ENCODE results near the gene FYTTD1.
"Not testable (repeated sequence)": the region's sequence is repeated elsewhere in the genome, so short reads cannot be mapped to it uniquely, and the experiment has no call there.

The FYTTD1 gene, protein sequence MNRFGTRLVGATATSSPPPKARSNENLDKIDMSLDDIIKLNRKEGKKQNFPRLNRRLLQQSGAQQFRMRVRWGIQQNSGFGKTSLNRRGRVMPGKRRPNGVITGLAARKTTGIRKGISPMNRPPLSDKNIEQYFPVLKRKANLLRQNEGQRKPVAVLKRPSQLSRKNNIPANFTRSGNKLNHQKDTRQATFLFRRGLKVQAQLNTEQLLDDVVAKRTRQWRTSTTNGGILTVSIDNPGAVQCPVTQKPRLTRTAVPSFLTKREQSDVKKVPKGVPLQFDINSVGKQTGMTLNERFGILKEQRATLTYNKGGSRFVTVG

DNA sequence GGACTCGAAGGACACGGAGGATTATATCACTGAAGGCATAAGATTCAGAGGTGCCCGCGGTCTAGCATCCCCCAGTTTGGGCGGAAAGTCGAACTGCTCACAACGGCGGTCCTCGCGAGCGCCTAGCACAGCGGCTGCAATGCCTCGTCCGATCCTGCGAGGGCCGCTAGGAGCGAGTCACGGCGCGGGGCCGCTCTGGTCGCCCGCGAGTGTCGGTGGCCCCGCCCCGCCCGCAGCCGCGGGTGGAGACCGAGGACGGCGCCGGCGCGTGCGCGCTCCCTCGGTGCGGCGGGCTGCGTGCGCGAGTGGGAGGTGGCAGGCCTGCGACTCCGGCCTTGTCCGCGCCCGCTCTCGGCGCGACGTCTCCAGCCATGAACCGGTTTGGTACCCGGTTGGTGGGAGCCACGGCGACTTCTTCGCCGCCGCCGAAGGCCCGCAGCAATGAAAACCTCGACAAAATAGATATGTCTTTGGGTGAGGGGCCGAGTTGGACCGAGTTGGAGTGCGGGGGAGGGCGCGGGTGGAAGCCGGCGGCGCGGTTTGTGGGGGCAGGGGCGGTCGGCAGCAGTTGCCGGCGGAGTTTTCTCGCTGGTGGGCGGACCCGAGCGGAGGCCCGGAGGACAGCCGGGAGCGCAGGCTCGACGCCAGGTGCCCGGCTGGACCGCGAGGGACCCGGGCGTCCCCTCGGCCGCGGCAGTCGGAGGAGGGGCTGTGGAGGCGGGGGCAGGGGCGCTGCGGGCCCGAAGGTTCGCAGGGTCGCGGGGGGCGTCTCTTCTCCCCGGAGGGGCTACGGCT, at the start of gene FYTTD1:
FYTTD1 (plus strand) TSS at position 283 of the 795 bp plus-strand sequence; CDS start at position 372, 89 bp downstream.
- peak; percentile 86 for DNase-seq

DNA sequence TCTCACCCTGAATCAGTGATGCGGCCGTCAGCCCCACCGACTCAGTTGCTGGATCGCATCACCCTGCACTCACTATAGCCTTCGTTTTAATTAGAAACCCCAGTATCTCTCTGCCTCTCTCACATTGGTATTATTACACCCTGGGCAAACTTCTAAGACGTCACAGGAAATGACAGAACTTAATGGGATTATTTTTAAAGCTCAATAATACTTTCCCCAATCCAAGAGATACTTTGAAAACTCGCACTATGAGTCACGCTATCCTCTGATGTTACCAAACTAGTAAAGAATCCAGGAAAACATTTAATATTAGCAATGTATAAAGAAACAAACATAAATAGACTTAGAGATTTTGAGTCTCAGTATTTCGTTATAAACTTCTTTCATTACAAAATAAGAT, 49.6 kb upstream of the FYTTD1 start:
- DNase-seq = no peak

DNA sequence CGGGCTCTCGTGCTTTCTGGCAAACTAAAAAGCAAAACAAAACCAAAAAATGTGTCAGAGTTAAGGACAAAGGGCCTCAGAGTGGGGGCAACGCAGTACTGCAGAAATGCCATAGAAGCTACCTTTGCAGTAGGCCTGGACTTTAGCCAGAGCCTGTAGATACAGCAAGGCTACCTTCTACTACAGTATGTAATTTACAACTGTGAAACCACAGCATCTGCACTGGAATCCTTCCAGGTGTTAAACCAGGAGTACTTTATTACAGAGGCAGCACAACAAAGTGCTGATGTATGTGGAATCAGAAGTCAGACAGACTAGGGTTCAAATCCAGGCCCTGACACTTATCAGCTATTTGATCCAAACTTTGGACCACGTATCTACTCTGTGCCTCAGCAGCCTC, 47.8 kb upstream of the FYTTD1 start:
- no peak for DNase-seq

DNA sequence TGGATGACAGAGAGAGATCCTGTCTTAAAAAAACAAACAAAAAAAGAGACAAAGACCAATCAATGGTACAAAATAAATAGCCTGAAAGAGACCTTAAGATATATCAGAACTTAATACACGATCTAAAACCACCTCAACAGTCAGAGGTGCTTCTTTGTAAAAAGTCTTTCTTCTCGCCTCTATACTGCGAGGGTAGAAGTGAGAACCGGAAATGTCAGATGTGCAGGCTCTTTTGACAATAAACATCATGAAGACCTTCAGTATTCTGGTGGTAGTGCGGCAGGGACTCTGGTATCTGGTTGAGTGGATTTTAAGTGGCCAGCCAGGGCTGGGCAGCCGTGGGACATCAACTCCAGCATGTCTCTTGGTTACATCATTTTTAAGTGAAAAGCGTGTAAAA, 43.0 kb upstream of the FYTTD1 start:
- DNase-seq = no peak

DNA sequence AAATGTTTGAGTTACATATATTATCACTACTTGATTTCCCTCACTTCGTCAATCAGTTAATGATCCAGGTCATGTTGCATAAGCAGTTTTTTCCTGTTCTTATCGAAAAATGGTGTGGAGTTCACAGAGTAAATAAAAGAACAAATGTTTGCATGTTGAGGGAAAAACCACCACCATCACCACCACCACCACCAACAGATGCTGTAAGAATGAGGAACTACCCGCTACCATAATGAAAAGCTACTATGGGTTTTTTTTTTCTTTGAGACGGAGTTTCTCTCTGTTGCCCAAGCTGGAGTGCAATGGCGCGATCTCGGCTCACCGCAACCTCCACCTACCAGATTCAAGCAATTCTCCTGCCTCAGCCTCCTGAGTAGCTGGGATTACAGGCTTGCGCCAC, 40.5 kb upstream of the FYTTD1 start:
- no peak for DNase-seq

DNA sequence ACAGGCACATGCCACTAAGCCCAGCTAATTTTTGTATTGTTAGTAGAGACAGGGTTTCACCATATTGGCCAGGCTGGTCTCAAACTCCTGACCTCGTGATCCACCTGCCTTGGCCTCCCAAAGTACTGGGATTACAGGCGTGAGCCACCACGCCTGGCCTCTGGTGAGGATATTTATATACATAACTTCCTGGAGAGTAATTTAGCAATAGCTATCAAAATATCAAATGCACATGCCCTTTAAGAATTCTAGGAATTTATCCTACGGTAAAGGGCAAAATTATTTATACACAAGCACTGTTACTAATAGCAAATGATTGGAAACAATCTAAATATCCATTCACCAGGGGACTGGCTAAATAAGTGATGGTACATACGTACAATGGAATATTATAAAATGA, 38.7 kb upstream of the FYTTD1 start:
- DNase-seq = not testable (repeated sequence)

DNA sequence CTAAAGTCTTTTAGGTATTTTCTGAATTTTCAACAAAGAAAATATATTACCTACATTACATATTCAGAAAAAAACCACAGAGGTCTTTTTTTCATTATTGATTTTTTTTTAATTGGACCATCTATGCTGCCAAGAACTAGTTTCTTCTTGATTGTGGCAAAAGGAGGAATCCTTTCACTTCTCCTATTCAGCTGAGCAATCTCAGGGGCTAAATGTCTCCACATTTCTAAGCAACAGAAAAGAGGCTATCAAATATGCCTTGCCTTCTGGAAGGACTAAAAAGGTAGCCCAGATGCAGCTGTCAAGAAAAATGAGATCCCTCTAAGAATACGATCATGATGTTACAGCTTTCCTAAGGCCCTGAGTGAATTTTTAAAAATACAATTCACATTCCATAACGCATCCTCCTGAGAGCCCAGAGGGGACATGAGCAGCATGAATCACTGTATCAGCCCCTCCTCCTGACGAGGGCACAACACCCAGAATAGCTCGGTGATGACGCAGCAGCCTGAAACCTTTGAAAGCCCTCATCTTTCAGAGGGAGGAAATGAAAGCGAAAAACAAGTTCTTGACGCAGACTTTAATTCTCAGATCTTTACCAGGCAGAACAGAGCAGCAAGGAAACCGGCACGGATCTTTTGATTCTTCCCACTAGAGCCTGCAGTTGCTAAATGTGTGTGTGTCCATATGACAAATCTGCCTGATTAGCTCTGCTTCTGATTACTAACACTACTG, 37.5 kb upstream of the FYTTD1 start:
- peak; percentile 82 for DNase-seq

DNA sequence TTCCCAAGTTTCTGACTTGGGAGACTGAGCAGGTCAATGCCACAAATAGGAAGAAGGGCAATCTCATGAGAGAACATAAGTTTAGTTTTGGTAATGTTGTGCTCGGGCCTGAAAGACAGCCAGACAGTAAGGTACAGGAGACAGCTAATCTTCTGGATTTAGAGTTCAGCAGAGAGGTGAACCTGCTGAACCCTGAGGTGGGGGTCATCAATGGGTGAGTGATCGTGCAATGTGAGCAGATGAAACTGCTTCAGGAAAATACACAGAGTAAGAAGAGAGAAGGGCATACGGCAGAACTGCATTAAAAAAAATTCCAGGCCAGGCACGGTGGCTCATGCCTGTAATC, 36.2 kb upstream of the FYTTD1 start:
- no peak for DNase-seq

DNA sequence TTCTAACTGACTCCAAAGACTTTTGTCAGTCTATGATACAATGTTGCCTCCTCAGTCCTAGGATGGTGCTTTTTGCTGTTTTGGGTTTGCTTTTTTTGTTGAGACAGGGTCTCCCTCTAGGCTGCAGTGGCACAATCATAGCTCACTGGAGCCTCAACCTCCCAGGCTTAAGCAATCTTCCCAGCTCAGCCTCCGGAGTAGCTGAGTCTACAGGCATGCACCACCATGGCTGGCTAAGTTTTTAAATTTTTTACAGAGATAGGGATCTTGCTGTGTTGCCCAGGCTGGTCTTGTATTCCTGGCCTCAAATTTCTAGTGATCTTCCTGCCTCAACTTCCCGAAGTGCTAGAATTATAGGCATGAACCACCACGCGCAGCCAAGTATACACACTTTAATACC, 35.4 kb upstream of the FYTTD1 start:
- no peak for DNase-seq

DNA sequence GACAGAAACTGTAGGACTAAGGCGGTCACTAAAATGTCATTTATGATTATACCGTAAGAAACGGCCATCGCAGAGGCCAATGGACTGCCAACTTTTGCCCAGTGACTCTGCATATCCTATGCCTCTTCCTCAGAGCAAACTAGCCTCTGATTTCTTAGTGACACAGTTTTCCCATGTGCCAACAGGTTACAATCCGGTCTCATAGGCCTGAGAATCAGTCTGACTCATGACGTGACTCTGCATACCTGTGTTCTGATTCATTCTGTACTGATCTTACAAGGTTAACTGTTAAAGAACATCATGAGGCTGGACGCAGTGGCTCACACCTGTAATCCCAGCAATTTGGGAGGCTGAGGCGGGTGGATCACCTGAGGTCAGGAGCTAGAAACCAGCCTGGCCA, 30.8 kb upstream of the FYTTD1 start:
- no peak for DNase-seq

DNA sequence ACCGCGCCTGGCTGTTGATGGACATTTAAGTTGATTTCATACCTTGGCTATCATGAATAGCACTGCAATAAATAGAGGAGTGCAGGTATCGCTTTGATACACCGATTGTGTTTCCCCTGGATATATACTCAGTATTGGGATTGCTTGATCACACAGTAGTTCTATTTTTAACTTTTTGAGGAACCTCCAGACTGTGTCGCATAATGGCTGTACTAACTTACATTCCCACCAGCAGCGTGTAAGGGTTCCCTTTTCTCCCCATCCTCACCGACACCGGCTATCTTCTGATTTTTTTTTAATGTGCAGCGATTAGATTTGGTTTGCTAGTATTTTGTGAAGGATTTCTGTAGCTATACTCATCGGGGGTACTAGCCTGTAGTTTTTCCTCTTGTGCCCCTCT, 29.0 kb upstream of the FYTTD1 start:
- DNase-seq = no peak

DNA sequence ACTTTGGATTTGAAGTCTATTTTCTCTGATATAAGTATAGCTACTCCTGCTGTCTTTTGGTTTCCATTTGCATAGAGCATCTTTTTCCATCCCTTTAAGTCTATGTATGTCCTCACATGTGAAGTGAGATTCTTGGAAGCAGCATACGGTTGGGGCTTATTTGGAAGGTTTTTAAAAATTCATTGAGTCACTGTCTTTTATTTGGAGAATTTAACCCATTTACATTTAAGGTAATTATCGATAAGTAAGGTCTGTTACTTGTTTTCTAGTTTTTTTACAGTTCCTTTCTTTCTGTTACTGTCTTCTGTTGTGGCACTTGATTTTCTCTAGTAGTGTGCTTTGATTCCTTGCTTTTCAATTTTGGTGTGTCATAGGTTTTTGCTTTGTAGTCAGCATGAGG, 26.9 kb upstream of the FYTTD1 start:
- no peak for DNase-seq

DNA sequence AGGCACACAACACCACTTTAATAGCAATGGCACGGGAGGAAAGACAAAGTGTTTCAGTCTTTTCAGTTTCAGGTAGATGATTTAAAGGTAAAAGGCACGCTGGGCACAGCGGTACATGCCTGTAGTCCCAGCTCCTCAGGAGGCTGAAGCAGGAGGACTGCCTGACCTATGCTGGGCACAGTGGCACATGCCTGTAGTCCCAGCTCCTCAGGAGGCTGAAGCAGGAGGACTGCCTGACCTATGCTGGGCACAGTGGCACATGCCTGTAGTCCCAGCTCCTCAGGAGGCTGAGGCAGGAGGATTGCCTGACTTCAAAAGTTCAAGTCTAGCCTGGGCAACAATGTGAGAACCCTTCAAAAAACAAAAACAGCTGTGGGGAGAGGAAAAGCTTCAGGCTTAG, 21.8 kb upstream of the FYTTD1 start:
- DNase-seq = not testable (repeated sequence)

DNA sequence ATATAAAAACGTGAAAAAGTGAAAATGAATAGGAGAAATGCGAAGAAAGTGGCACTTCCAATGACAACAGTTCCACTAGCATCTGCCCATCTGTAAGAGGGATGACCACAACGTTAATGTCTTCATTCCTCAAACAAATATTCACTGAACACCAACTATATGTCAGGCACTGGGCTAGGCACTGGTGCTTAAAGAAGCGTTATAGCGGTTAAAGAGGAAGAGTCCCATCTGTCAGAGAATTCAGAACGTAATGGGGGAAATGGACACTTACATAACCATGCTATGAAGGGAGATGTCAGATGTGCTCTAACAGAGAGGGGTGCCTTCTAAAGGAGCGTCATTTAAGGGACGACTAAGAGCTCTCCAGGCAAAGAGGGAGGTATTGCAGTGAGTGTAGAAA, 21.2 kb upstream of the FYTTD1 start:
- no peak for DNase-seq

DNA sequence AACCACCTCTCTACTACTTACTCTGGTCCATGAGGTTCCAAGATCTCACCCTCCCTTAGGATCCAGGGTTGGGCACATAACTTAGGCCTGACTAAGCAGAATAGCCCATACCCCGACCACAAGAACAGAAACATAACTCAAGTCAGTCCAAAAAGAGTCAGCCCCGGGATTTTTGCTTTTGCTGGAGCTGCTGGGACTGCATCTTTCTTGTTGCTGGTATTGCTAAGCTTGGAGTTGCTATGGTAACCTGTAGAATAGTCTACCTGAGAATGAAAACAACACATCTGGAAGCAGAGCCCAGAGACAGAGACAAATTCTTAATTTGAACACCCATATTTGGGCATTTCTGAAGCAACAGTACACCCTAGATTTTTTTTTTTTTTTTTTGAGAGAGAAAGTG, 19.5 kb upstream of the FYTTD1 start:
- no peak for DNase-seq

DNA sequence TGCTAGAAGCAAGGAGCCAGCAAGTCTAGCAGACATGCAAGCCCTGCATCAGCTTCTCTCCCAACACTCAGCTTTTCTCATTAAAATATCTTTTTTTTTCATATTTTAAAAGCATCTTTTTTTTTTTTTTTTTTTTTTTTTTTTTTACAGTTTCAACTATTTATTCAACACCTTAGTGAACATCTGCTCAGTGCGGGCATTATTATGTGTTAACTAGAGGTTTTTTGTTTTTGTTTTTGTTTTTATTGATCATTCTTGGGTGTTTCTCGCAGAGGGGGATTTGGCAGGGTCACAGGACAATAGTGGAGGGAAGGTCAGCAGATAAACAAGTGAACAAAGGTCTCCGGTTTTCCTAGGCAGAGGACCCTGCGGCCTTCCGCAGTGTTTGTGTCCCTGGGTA, 18.9 kb upstream of the FYTTD1 start:
- DNase-seq = not testable (repeated sequence)

DNA sequence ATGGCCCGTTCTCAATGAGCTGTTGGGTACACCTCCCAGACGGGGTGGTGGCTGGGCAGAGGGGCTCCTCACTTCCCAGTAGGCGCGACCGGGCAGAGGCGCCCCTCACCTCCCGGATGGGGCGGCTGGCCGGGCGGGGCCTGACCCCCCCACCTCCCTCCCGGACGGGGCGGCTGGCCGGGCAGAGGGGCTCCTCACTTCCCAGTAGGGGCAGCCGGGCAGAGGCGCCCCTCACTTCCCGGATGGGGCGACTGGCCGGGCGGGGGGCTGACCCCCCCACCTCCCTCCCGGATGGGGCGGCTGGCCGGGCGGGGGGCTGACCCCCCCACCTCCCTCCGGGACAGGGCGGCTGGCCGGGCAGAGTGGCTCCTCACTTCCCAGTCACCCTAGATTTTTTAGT, 18.2 kb upstream of the FYTTD1 start:
- not testable (repeated sequence) for DNase-seq

DNA sequence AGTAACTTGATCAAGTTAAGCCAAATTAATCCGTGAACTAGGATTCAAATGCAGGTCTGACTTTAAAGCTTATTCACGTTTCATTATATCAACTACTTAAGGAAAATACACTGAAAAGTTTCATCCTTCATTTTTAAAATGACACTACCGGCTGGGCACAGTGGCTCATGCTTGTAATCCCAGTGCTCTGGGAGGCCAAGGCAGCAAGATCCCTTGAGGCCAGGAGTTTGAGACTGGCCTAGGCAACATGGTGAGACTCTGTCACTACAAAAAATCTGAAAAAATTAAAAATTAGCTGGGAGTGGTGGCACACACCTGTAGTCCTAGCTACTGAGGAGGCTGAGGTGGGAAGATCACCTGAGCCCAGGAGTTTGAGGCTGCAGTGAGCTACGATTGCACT, 16.6 kb upstream of the FYTTD1 start:
- no peak for DNase-seq

DNA sequence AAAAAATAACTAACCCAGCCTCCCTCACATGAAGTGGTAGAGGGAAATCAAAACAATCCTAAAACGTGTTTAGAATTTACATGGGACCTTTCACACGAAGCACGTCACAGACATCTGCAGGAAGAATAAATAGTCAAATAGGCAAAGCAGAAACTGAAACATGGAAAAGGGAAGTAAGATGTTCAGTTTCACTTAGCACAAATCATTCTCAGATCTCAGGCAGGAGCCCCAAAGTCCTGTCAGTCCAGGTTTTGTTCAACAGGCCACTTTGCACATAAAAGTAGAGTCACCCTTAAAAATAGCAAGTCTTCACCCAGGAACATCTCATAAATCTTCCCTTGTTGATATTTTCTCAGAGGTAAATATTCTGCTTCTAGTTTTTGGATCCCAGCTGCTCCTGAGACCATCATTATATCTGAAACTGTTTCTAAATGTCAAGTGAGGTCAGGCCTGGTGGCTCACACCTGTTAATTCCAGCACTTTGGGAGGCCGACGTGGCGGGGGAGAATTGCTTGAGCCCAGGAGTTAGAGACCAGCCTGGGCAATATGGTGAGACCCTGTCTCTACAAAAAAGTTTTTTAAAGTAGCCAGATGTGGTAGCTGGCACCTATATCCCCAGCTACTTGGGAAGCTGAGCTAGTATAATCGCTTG, 14.9 kb upstream of the FYTTD1 start:
- DNase-seq = no peak

DNA sequence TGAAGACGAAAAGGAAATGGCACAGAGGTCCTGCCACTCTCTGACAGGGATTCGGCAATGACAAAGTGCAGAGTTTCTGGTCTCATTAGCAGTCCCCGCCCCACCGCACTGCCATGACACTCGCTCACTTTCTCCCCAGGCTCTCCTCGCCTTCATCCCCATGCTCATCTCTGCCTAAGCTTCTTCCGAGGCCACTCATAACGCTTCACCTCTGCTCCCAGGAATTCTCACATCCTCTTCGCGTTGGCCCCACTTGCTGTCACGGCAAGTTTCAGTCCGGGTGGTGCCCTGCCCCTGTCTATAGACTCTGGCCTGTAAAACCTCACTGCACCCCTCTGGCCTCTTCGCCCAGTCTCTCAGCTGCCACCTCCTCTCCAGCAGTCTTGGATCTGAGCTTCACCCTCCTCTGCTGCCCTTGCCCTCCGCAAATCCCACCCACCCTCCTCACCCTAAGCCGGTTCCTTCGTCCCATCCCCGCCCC, 13.6 kb upstream of the FYTTD1 start:
- peak; percentile 48 for DNase-seq

DNA sequence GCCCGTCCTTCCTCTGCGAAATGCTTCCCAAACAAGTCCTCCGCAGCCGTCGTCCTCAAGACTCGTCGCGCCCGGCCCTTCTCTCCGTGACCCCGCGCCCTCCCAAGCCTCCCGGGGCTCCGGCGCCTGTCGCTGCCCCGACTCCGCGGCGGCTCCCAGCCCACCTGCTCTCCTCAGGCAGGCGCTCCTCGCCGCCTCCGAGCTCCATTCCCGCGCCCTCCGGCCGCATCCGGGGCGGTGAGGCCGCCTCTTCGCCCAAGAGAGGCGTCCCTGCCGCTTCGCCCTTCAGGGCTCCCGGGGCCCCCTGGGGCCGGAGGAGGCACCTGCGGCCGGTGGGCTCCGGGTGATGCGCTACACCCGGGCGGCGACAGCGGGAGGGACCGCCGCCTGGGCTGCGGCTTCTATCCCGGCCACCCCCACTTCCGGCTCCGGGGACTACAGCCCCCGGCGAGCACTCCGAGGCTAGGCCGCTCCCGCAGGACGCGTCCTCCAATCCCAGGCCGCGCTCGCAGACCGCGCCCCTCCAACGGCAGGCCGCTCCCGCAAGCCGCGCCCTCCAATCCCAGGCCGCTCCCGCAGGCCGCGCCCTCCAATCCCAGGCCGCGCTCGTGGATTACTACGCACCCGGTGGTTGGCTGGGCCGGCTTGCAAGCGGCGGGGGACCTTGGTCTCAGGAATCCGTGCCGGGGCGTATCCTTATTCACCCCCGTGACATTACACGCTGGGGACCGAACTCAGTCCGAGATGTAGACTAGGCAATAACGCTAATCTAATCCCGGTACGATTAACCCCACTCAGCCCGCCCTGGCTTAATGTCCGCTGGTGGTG, 13.0 kb upstream of the FYTTD1 start, which contains the start of gene RUBCN:
RUBCN (minus strand) TSS at position 414 of the 828 bp plus-strand sequence; CDS start at position 229, 185 bp downstream.
- DNase-seq = peak; percentile 92

DNA sequence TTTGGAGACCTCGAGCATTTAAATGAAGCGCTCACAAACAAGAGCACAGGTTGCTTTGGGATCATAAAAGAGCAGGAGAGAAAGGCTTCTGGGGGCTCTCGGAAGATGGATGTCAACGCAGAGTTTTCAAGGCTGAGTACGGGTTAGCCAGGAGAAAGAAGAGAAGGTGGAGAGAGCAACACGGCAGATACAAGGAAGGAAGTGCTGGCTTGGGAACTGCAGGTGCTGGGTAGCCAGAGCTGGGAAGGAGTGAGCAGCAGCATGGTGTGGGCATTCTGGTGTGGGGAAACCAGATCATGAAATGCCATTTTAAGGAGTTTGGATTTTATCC, 12.4 kb upstream of the FYTTD1 start:
- DNase-seq = no peak
